ENCODE data around the gene CELSR1. TPM values are rescaled to one million over a fixed set of nuclear protein-coding genes. Genes with fewer than 3 reads are reported as not detected.

The CELSR1 gene
- total RNA-seq, 2 donors from 2014 or later = 24.4 to 34.1 TPM

DNA sequence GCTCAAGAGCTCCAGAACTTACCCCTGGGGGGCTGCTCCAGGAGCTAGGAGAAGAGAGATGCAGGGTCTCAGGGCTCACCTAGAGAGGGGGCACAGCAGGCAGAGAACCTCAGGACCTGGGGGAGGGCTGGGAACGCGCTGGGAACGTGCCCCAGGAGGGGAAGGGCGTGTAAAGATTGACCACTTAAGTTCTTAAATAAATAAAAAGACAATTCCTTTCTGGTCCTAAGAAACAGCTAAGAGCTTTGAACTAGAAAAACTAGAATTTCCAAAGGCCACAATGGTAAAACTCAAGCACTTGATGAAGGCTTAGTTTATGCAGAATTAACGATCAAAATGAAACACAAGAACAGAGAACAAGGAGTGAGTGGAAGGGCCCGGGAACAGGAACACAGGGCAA lies 89.1 kb downstream of the CELSR1 start:
- no peak overlapping the region for H3K27ac Mint-ChIP-seq
- no peaks in the 10 kb centered on the region for H3K9me3 Mint-ChIP-seq
- no peak overlapping the region for H3K4me3 Mint-ChIP-seq
- DNase-seq = no peak
- WGBS, 2 experiments (ENCODE audit: insufficient coverage in 1 of 2, insufficient read length in 1 of 2) = 80 to 89% methylated on average over 3 to 6 of the region's 6 CpGs
- H3K9ac ChIP-seq (ENCODE audit: extremely low read depth, low read length, poor library complexity, severe bottlenecking) = no peak overlapping the region
- peaks cover 38% of the 10 kb centered on the region for H3K4me1 Mint-ChIP-seq
- no peaks in the 10 kb centered on the region for H3K9me3 ChIP-seq (ENCODE audit: control insufficient read depth, low read length)
- no peaks in the 10 kb centered on the region for H3K27me3 Mint-ChIP-seq (ENCODE audit: insufficient read depth)
- H3K36me3 Mint-ChIP-seq (ENCODE audit: low read depth) = no peaks in the 10 kb centered on the region
- no peak overlapping the region for H3K4me3 ChIP-seq (ENCODE audit: low read length)
- H3K27me3 ChIP-seq (ENCODE audit: control insufficient read depth, insufficient read depth, low read length, poor library complexity, severe bottlenecking) = no peaks in the 10 kb centered on the region
- TF ChIP-seq, protein P1, sequence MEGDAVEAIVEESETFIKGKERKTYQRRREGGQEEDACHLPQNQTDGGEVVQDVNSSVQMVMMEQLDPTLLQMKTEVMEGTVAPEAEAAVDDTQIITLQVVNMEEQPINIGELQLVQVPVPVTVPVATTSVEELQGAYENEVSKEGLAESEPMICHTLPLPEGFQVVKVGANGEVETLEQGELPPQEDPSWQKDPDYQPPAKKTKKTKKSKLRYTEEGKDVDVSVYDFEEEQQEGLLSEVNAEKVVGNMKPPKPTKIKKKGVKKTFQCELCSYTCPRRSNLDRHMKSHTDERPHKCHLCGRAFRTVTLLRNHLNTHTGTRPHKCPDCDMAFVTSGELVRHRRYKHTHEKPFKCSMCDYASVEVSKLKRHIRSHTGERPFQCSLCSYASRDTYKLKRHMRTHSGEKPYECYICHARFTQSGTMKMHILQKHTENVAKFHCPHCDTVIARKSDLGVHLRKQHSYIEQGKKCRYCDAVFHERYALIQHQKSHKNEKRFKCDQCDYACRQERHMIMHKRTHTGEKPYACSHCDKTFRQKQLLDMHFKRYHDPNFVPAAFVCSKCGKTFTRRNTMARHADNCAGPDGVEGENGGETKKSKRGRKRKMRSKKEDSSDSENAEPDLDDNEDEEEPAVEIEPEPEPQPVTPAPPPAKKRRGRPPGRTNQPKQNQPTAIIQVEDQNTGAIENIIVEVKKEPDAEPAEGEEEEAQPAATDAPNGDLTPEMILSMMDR (conservative IDR thresholded peaks at IDR 0.05) = no peak
- H3K36me3 ChIP-seq (ENCODE audit: control insufficient read depth, insufficient read depth, low read length) = no peaks in the 10 kb centered on the region
- H3K4me1 ChIP-seq (ENCODE audit: control insufficient read depth, insufficient read depth, low read length) = no peaks in the 10 kb centered on the region
- H3K27ac ChIP-seq (ENCODE audit: low read depth, low read length) = no peak overlapping the region

DNA sequence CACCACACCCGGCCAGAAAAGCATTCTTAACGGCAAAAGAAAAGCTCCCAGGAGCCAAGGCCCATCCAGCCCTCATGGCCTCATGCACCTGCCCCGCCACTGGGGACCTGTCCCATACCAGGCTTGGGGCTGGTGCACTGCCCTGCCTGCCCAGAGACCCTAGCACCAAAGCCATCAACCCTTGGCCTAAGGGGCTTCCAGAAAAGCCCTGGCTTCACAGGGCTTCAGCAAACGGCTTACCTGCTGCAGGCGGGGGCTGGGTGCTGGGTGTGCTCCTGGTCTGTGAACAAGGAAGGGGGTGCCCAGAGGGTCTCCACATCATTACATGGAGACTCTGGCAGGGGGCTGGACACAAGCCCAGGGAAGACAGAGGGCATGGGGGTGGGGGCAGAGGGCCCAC lies 89.5 kb downstream of the CELSR1 start:
- DNase-seq = peak; percentile 35
- TF ChIP-seq, protein P1 (conservative IDR thresholded peaks at IDR 0.05) = no peak
- H3K9me3 Mint-ChIP-seq = no peaks in the 10 kb centered on the region
- no peak overlapping the region for H3K4me3 Mint-ChIP-seq
- H3K27ac Mint-ChIP-seq = no peak overlapping the region
- 95 to 100% methylated on average over 2 to 5 of the region's 5 CpGs for WGBS, 2 experiments (ENCODE audit: insufficient coverage in 1 of 2, insufficient read length in 1 of 2)
- no peak overlapping the region for H3K27ac ChIP-seq (ENCODE audit: low read depth, low read length)
- no peak overlapping the region for H3K9ac ChIP-seq (ENCODE audit: extremely low read depth, low read length, poor library complexity, severe bottlenecking)
- no peaks in the 10 kb centered on the region for H3K27me3 Mint-ChIP-seq (ENCODE audit: insufficient read depth)
- H3K4me1 Mint-ChIP-seq = peaks cover 35% of the 10 kb centered on the region
- H3K4me3 ChIP-seq (ENCODE audit: low read length) = no peak overlapping the region
- no peaks in the 10 kb centered on the region for H3K36me3 Mint-ChIP-seq (ENCODE audit: low read depth)
- no peaks in the 10 kb centered on the region for H3K9me3 ChIP-seq (ENCODE audit: control insufficient read depth, low read length)
- no peaks in the 10 kb centered on the region for H3K36me3 ChIP-seq (ENCODE audit: control insufficient read depth, insufficient read depth, low read length)
- no peaks in the 10 kb centered on the region for H3K27me3 ChIP-seq (ENCODE audit: control insufficient read depth, insufficient read depth, low read length, poor library complexity, severe bottlenecking)
- H3K4me1 ChIP-seq (ENCODE audit: control insufficient read depth, insufficient read depth, low read length) = no peaks in the 10 kb centered on the region

DNA sequence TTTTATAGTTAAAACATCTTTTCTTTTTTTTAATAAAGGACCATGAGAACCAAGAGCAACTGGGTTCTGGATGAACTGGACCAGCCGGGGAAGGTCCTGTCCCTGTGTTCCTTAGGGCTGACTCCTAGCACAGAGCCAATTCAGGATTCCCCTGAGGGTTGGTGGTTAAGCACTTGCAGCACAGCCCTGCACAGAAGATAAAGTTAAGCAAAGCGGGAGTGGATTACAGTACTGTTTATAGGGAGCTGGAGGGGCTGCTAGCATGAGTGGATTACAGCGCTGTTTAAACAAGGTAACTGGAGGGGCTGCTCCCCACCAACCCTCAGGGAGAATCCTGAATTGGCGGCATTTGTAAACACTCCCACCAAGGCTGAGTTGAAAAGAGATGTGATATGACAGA lies 90.6 kb downstream of the CELSR1 start:
- Histone ChIP-seq H3K4me3 (ENCODE audit: low read length) (no peak overlapping the region), H3K36me3 (ENCODE audit: control insufficient read depth, insufficient read depth, low read length) (no peaks in the 10 kb centered on the region), H3K4me1 (ENCODE audit: control insufficient read depth, insufficient read depth, low read length) (no peaks in the 10 kb centered on the region), H3K27me3 (ENCODE audit: control insufficient read depth, insufficient read depth, low read length, poor library complexity, severe bottlenecking) (no peaks in the 10 kb centered on the region), H3K9ac (ENCODE audit: extremely low read depth, low read length, poor library complexity, severe bottlenecking) (no peak overlapping the region), H3K9me3 (ENCODE audit: control insufficient read depth, low read length) (no peaks in the 10 kb centered on the region), H3K27ac (ENCODE audit: low read depth, low read length) (no peak overlapping the region)
- no peaks in the 10 kb centered on the region for H3K27me3 Mint-ChIP-seq (ENCODE audit: insufficient read depth)
- no peaks in the 10 kb centered on the region for H3K9me3 Mint-ChIP-seq
- DNase-seq = no peak
- WGBS, 2 experiments (ENCODE audit: insufficient coverage in 1 of 2, insufficient read length in 1 of 2) = 92 to 95% methylated on average over 2 to 4 of the region's 4 CpGs
- peaks cover 33% of the 10 kb centered on the region for H3K4me1 Mint-ChIP-seq
- TF ChIP-seq, protein P1 (conservative IDR thresholded peaks at IDR 0.05) = no peak
- H3K36me3 Mint-ChIP-seq (ENCODE audit: low read depth) = no peaks in the 10 kb centered on the region
- no peak overlapping the region for H3K4me3 Mint-ChIP-seq
- H3K27ac Mint-ChIP-seq = no peak overlapping the region
